IPS DF 6.9 (cell line): Measurements from ENCODE around the gene CLEC19A.
A peak's percentile ranks its signal among the peaks of the same experiment; 100 is the strongest.
"Not testable (repeated sequence)": the region's sequence is repeated elsewhere in the genome, so short reads cannot be mapped to it uniquely, and the experiment has no call there.

ENCODE experiments used
- DNase-seq: peaks from one replicate; pipeline ENCODE4 v3.0.0-alpha.2; 2013; ENCODE audit warnings: low read depth, low spot score
- H3K27ac ChIP-seq: one replicate; pipeline ENCODE4 v1.5.1; 2013; ENCODE audit warnings: low read length, control low read depth
- H3K27me3 ChIP-seq: 2 replicates; pipeline ENCODE4 v1.6.1; 2013; ENCODE audit warnings: mild to moderate bottlenecking, low read length; ENCODE audit not compliant: control insufficient read depth, insufficient read depth
- H3K36me3 ChIP-seq: 2 replicates; pipeline ENCODE4 v1.6.1; 2013; ENCODE audit warnings: low read length; ENCODE audit not compliant: control insufficient read depth, insufficient read depth
- H3K4me1 ChIP-seq: 2 replicates; pipeline ENCODE4 v1.6.1; 2013; ENCODE audit warnings: low read length; ENCODE audit not compliant: control insufficient read depth, insufficient read depth
- H3K4me3 ChIP-seq: 2 replicates; pipeline ENCODE4 v1.5.1; 2013; ENCODE audit warnings: mild to moderate bottlenecking, low read length
- H3K9me3 ChIP-seq: 2 replicates; pipeline ENCODE4 v1.6.1; 2013; ENCODE audit warnings: low read length, inconsistent platforms; ENCODE audit not compliant: control insufficient read depth, insufficient read depth
- WGBS: extraction: QIAGEN DNeasy Blood & Tissue Kit; methylation state at CpG from one replicate; pipeline ENCODE4 v1.1.7; 2013; ENCODE audit warnings: mixed read lengths, missing lambda C conversion rate; ENCODE audit not compliant: insufficient read length, insufficient coverage; 5-methylcytosine and 5-hydroxymethylcytosine counted together

CLEC19A gene

GRCh38 chr16:19315889-19316433 is 30.4 kb downstream of the CLEC19A start:
- WGBS = no CpG with 5 or more reads among the region's 5 CpGs
- Histone ChIP-seq H3K4me3 (no peak overlapping the region), H3K4me1 (peaks cover 3% of the 10 kb centered on the region; the same call in 1 of the 2 replicates), H3K27me3 (no peaks in the 10 kb centered on the region), H3K9me3 (no peaks in the 10 kb centered on the region), H3K36me3 (no peaks in the 10 kb centered on the region), H3K27ac (no peak overlapping the region)
- DNase-seq = no peak

- Histone ChIP-seq H3K4me3 (no peak overlapping the region), H3K27ac (no peak overlapping the region), H3K27me3 (no peaks in the 10 kb centered on the region), H3K36me3 (no peaks in the 10 kb centered on the region), H3K4me1 (peaks cover 3% of the 10 kb centered on the region; the same call in 1 of the 2 replicates), H3K9me3 (no peaks in the 10 kb centered on the region)
- WGBS = no CpG with 5 or more reads among the region's 7 CpGs
- peak; percentile 20 for DNase-seq
These were observed 31.3 kb downstream of the CLEC19A start for GRCh38 chr16:19316846-19317245.

- not testable (repeated sequence) for H3K27ac ChIP-seq, H3K9me3 ChIP-seq, H3K27me3 ChIP-seq, H3K4me3 ChIP-seq, H3K36me3 ChIP-seq, DNase-seq, H3K4me1 ChIP-seq
- WGBS = no CpG with 5 or more reads among the region's 2 CpGs
These were observed 35.7 kb downstream of the CLEC19A start for GRCh38 chr16:19321186-19321585.

- no peaks in the 10 kb centered on the region for H3K27me3 ChIP-seq
- H3K4me1 ChIP-seq = 0 out of 2 replicates have a peak, but pooled peaks cover 1% of the 10 kb centered on the region
- H3K27ac ChIP-seq = no peak overlapping the region
- H3K9me3 ChIP-seq = no peaks in the 10 kb centered on the region
- no peaks in the 10 kb centered on the region for H3K36me3 ChIP-seq
- no CpG with 5 or more reads among the region's 3 CpGs for WGBS
- H3K4me3 ChIP-seq = no peak overlapping the region
- no peak for DNase-seq
These were observed 38.1 kb downstream of the CLEC19A start for GRCh38 chr16:19323596-19323995.

GRCh38 chr16:19328364-19328763 is 42.8 kb downstream of the CLEC19A start:
- WGBS = no CpG with 5 or more reads among the region's 1 CpG
- H3K36me3 ChIP-seq = no peaks in the 10 kb centered on the region
- no peak overlapping the region for H3K27ac ChIP-seq
- no peaks in the 10 kb centered on the region for H3K9me3 ChIP-seq
- no peak for DNase-seq
- H3K4me3 ChIP-seq = no peak overlapping the region
- H3K4me1 ChIP-seq = no peaks in the 10 kb centered on the region
- no peaks in the 10 kb centered on the region for H3K27me3 ChIP-seq

GRCh38 chr16:19329932-19330331 is 44.4 kb downstream of the CLEC19A start:
- H3K4me1 ChIP-seq = no peaks in the 10 kb centered on the region
- DNase-seq = no peak
- no peaks in the 10 kb centered on the region for H3K9me3 ChIP-seq
- no peaks in the 10 kb centered on the region for H3K36me3 ChIP-seq
- no peaks in the 10 kb centered on the region for H3K27me3 ChIP-seq
- no peak overlapping the region for H3K4me3 ChIP-seq
- no CpG with 5 or more reads among the region's 1 CpG for WGBS
- H3K27ac ChIP-seq = no peak overlapping the region

GRCh38 chr16:19330841-19331397 is 45.4 kb downstream of the CLEC19A start:
- no CpG with 5 or more reads among the region's 6 CpGs for WGBS
- DNase-seq = no peak
- no peaks in the 10 kb centered on the region for H3K9me3 ChIP-seq
- H3K4me3 ChIP-seq = no peak overlapping the region
- no peak overlapping the region for H3K27ac ChIP-seq
- no peaks in the 10 kb centered on the region for H3K4me1 ChIP-seq
- H3K27me3 ChIP-seq = no peaks in the 10 kb centered on the region
- H3K36me3 ChIP-seq = no peaks in the 10 kb centered on the region

- H3K27ac ChIP-seq = no peak overlapping the region
- H3K27me3 ChIP-seq = no peaks in the 10 kb centered on the region
- no peak for DNase-seq
- no peak overlapping the region for H3K4me3 ChIP-seq
- no peaks in the 10 kb centered on the region for H3K9me3 ChIP-seq
- H3K36me3 ChIP-seq = no peaks in the 10 kb centered on the region
- no peaks in the 10 kb centered on the region for H3K4me1 ChIP-seq
- WGBS = no CpG with 5 or more reads among the region's 4 CpGs
These were observed 46.3 kb downstream of the CLEC19A start for GRCh38 chr16:19331794-19332193.

GRCh38 chr16:19338335-19338734 is 52.8 kb downstream of the CLEC19A start:
- no peak overlapping the region for H3K4me3 ChIP-seq
- no peaks in the 10 kb centered on the region for H3K36me3 ChIP-seq
- DNase-seq = no peak
- H3K9me3 ChIP-seq = no peaks in the 10 kb centered on the region
- no peaks in the 10 kb centered on the region for H3K4me1 ChIP-seq
- no peaks in the 10 kb centered on the region for H3K27me3 ChIP-seq
- no CpG with 5 or more reads among the region's 3 CpGs for WGBS
- no peak overlapping the region for H3K27ac ChIP-seq

GRCh38 chr16:19344224-19344801 is 58.8 kb downstream of the CLEC19A start:
- no peaks in the 10 kb centered on the region for H3K36me3 ChIP-seq
- no peaks in the 10 kb centered on the region for H3K9me3 ChIP-seq
- H3K27ac ChIP-seq = no peak overlapping the region
- no peak for DNase-seq
- WGBS = no CpG with 5 or more reads among the region's 9 CpGs
- H3K4me1 ChIP-seq = peaks cover 1% of the 10 kb centered on the region; the same call in 1 of the 2 replicates
- no peaks in the 10 kb centered on the region for H3K27me3 ChIP-seq
- H3K4me3 ChIP-seq = no peak overlapping the region

GRCh38 chr16:19344980-19345379 is 59.4 kb downstream of the CLEC19A start:
- Histone ChIP-seq H3K4me3 (no peak overlapping the region), H3K27ac (no peak overlapping the region), H3K36me3 (no peaks in the 10 kb centered on the region), H3K9me3 (no peaks in the 10 kb centered on the region), H3K4me1 (peaks cover 1% of the 10 kb centered on the region; the same call in 1 of the 2 replicates), H3K27me3 (no peaks in the 10 kb centered on the region)
- no CpG with 5 or more reads among the region's 4 CpGs for WGBS
- no peak for DNase-seq
